Muscle layer of duodenum (tissue), 2 donors: ENCODE results near the gene CMTM2.

Experiments used
- H3K27ac ChIP-seq: one replicate; pipeline ENCODE4 v1.7.0; 2013; ENCODE audit warnings: mild to moderate bottlenecking, low read length
- H3K27me3 ChIP-seq: one replicate; pipeline ENCODE4 v1.7.0; 2013; ENCODE audit warnings: low read depth, mild to moderate bottlenecking, control low read depth, low read length
- H3K36me3 ChIP-seq, 2 donors: one replicate each; pipeline ENCODE4 v1.7.0; 2013; ENCODE audit warnings: low read length in 2 of 2, control low read depth in 1 of 2, mild to moderate bottlenecking in 1 of 2; ENCODE audit not compliant: insufficient read depth in 2 of 2, control insufficient read depth in 1 of 2
- H3K4me1 ChIP-seq, 2 donors: one replicate each; pipeline ENCODE4 v1.7.0; 2013; ENCODE audit warnings: low read length in 2 of 2, mild to moderate bottlenecking in 2 of 2, control low read depth in 1 of 2, moderate library complexity in 1 of 2; ENCODE audit not compliant: insufficient read depth in 2 of 2, control insufficient read depth in 1 of 2
- H3K4me3 ChIP-seq, 2 donors: one replicate each; pipeline ENCODE4 v1.7.0; 2013; ENCODE audit warnings: low read length in 2 of 2, low read depth in 1 of 2, mild to moderate bottlenecking in 1 of 2
- H3K9me3 ChIP-seq, 2 donors: one replicate each; pipeline ENCODE4 v1.7.0; 2013; ENCODE audit warnings: low read length in 2 of 2, control low read depth in 1 of 2, mild to moderate bottlenecking in 1 of 2; ENCODE audit not compliant: control insufficient read depth in 1 of 2
- donor health status: healthy.

CMTM2 gene

GRCh38 chr16:66612422-66612821, 33.2 kb downstream of the CMTM2 start:
- H3K36me3 ChIP-seq = peaks cover 30 to 35% of the 10 kb centered on the region in 2 donors

DNA sequence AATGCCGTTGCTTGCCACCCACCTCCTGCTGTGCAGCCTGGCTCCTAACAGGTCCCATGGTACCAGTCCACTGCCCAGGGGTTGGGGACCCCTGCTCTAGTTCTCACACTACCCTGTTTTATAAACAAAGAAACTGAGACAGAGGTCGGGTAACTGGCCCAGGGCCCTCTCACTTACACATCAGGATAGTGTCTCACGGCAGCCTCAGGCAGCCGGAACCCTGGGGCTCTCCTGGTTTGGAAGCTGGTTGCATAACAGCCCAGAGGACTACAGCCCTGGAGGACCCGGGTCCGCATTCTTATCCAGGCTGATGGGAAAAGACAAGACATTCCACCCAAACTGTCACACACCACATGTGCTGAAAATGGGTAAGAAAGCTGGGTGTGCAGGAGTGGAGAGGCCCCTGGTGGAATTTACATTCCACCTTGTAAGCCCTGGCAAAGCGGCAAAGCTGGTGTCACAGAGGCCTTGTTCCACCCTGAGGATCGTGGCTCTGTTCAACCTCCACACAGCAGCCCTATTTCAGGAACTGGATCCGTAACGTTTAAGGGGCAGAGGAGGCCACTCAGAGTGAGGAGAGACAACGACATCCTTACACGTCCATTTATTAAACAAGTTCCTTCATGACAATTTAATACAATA, 35.0 kb downstream of the CMTM2 start:
- Histone ChIP-seq H3K27me3 (no peaks in the 10 kb centered on the region), H3K4me3 (no peak overlapping the region), H3K9me3 (no peaks in the 10 kb centered on the region), H3K4me1 (no peaks in the 10 kb centered on the region), H3K36me3 (peaks cover 30 to 39% of the 10 kb centered on the region in 2 donors), H3K27ac (no peak overlapping the region)

More at GRCh38 chr16:66612422-66612821, 33.2 kb downstream of the CMTM2 start:
- Histone ChIP-seq H3K27ac (no peak overlapping the region), H3K9me3 (no peaks in the 10 kb centered on the region), H3K4me3 (no peak overlapping the region), H3K4me1 (peaks cover 0 to 10% of the 10 kb centered on the region in 2 donors), H3K27me3 (no peaks in the 10 kb centered on the region)

DNA sequence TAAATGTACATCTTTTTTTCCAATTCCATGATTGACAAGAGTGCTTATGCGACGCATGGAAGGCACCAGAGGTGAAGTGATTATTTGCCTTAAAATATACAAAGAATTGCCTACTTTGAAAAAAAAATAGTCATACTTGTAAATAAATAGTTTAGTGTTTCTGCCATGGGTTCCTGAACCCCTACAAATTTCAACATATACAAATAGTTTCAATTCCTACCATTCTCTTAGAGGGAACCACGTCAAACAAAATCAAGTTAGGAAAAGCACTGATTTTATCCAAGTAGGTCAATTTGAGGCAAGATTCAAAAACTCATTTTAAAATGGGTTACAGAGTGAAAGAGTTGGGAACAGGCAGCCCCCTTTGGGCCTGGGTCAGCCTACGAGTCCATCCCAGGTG, 36.9 kb downstream of the CMTM2 start:
- Histone ChIP-seq H3K27ac (no peak overlapping the region), H3K4me1 (no peaks in the 10 kb centered on the region), H3K4me3 (no peak overlapping the region), H3K36me3 (peaks cover 18 to 29% of the 10 kb centered on the region in 2 donors), H3K9me3 (no peaks in the 10 kb centered on the region), H3K27me3 (no peaks in the 10 kb centered on the region)

DNA sequence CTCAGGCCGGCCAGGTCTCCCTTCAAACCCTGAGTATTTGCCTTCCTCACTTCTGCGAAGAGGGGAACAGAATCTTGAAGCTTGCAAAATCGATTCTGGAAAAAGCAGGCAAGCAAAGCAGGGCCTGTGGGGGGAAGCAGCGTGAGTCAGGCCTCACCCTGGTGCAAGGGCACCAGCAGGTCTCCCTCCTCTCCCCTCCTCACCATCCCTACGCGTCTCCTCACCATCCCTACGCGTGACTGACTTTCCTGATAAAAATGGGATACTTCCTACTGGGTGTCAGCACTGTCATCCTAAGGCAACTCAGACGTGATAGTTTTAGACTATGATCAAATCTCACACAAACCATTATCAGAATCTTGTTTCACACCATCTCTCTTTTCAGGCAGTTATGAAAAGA, 37.3 kb downstream of the CMTM2 start:
- Histone ChIP-seq H3K9me3 (no peaks in the 10 kb centered on the region), H3K4me1 (no peaks in the 10 kb centered on the region), H3K27me3 (no peaks in the 10 kb centered on the region), H3K27ac (no peak overlapping the region), H3K36me3 (peaks cover 18 to 31% of the 10 kb centered on the region in 2 donors), H3K4me3 (no peak overlapping the region)

GRCh38 chr16:66617010-66617434, 37.8 kb downstream of the CMTM2 start:
- Histone ChIP-seq H3K27me3 (no peaks in the 10 kb centered on the region), H3K4me3 (no peak overlapping the region), H3K27ac (no peak overlapping the region), H3K36me3 (peaks cover 18 to 31% of the 10 kb centered on the region in 2 donors), H3K4me1 (no peaks in the 10 kb centered on the region), H3K9me3 (no peaks in the 10 kb centered on the region)

DNA sequence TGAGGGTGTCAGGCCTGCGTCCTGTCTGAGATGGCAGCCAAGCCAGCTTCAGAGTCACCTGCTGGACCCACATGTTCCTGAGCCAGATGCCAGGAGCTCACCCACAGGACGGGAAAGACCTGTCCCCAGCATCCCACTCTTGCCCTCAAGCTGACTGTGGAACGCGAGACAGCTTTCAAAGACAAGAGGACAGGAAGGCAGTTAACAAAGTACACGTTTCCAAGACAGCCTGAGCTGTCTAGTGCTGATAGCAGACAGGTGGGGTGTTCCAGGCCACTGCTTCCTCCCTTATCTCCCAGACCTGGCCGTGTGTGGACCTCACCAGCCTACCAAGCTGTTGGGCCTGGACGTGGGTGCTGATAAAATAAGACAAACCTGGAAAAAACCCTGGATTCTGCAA, 38.5 kb downstream of the CMTM2 start:
- Histone ChIP-seq H3K27ac (no peak overlapping the region), H3K4me3 (no peak overlapping the region), H3K36me3 (peaks cover 20 to 24% of the 10 kb centered on the region in 2 donors), H3K9me3 (no peaks in the 10 kb centered on the region), H3K27me3 (no peaks in the 10 kb centered on the region), H3K4me1 (no peaks in the 10 kb centered on the region)

GRCh38 chr16:66618588-66619375, 39.5 kb downstream of the CMTM2 start:
- no peak overlapping the region for H3K4me3 ChIP-seq
- no peaks in the 10 kb centered on the region for H3K27me3 ChIP-seq
- no peaks in the 10 kb centered on the region for H3K9me3 ChIP-seq
- peaks cover 11 to 18% of the 10 kb centered on the region in 2 donors for H3K36me3 ChIP-seq
- no peak overlapping the region for H3K27ac ChIP-seq
- no peaks in the 10 kb centered on the region for H3K4me1 ChIP-seq

DNA sequence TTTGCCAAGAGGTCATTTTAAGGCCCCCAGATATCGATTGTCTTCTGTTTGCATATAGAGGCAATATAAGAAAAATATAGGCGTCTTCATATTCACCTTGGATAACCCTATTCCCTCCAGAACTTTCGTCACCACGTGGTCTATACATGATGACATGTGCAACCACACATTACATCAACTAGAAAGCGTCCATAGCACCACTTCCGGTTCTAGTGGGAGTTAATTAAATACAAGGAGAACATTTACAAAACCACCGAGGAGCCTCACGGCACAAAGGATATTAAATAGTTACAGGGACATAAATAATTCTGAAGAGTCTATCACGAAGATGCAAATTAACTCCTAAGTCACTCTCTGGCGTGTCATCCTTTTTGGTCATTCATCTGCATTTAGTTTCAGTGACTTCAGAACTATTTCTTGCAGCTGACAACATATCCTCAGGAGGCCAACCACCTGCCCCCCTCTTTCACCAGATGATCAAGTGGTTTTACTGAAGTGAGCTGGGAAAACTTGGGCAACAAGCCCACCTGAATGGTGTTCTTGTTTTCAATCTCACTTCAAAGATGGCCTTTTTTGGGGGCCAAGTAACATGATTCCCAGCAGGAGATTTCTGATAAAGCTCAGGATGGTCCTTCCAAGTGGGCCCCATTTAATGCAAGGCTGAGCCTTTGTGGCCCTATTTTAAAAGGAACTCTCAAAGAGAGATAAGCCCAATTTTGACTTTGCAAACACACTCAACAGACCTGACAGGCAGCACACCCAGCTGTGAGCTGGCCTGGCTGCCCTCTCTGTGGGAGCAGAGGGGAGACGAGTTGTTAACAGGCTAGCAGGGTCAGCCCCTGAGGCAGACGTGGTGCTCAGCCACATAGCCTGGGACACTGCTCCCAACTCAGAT, 40.5 kb downstream of the CMTM2 start:
- H3K4me3 ChIP-seq = no peak overlapping the region
- peaks cover 5 to 18% of the 10 kb centered on the region in 2 donors for H3K36me3 ChIP-seq
- no peaks in the 10 kb centered on the region for H3K4me1 ChIP-seq
- H3K27ac ChIP-seq = no peak overlapping the region
- no peaks in the 10 kb centered on the region for H3K9me3 ChIP-seq
- H3K27me3 ChIP-seq = no peaks in the 10 kb centered on the region

DNA sequence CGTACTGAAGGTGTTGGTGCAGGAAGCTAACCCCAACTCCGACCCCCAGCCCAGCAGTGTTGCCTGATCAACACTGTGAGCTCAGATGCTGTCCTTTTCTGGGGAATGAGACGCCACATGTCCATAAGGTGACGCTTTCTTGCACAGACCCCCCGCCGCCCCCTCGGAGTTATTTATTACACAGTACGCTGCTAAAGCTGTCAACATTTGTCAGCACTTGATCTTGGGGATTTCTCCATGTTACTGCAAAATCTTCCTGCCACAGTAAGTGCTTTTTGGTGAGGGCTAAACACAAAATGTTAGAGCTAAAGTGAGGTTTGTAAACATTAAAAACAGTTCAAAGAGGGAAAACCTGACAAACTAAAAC, 41.1 kb downstream of the CMTM2 start:
- Histone ChIP-seq H3K4me1 (no peaks in the 10 kb centered on the region), H3K27me3 (no peaks in the 10 kb centered on the region), H3K36me3 (peaks cover 5 to 18% of the 10 kb centered on the region in 2 donors), H3K27ac (no peak overlapping the region), H3K4me3 (no peak overlapping the region), H3K9me3 (no peaks in the 10 kb centered on the region)

GRCh38 chr16:66621973-66622372, 42.7 kb downstream of the CMTM2 start:
- H3K27ac ChIP-seq = no peak overlapping the region
- H3K9me3 ChIP-seq = no peaks in the 10 kb centered on the region
- H3K4me1 ChIP-seq = no peaks in the 10 kb centered on the region
- no peaks in the 10 kb centered on the region for H3K27me3 ChIP-seq
- H3K36me3 ChIP-seq = peaks cover 5 to 18% of the 10 kb centered on the region in 2 donors
- H3K4me3 ChIP-seq = no peak overlapping the region

DNA sequence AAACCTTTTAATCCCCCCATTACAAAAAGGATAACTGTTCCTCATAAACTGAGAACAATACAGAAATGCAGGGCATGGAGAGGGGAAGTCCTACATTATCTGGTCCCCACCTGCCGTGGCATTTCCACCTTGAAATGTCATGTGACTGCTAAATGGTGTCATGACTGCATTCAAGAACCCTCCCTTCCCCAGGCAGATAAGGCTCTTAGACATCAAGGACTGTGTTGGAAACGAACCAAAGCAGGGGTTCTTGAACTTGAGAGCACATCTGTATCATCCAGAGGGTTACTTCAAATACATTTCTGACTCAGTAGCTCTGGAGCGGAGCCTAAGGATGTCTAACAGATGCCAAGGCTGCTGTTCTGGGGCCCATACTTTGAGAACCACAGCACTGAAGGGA, 43.6 kb downstream of the CMTM2 start:
- Histone ChIP-seq H3K4me3 (no peak overlapping the region), H3K27me3 (no peaks in the 10 kb centered on the region), H3K4me1 (no peaks in the 10 kb centered on the region), H3K9me3 (no peaks in the 10 kb centered on the region), H3K36me3 (peaks cover 5 to 18% of the 10 kb centered on the region in 2 donors), H3K27ac (no peak overlapping the region)
